Measurements from ENCODE around the gene LRATD1.

- TF ChIP-seq SREBF2 (CRISPR knock-in tag; IDR thresholded peaks at IDR 0.05) (no peak), POLR2A (conservative IDR thresholded peaks at IDR 0.05) (no peak), ZNF609 (CRISPR knock-in tag; IDR thresholded peaks at IDR 0.05; ENCODE audit: borderline replicate concordance) (no peak), KHSRP (IDR thresholded peaks at IDR 0.05) (no peak)
These were observed 43.0 kb downstream of the LRATD1 start for GRCh38 chr2:14675489-14675888.

Data from K562 (cell line).